Endothelial cell of umbilical vein (primary cell): ENCODE measurements around the gene GLIS2. TPM values are rescaled to one million over a fixed set of nuclear protein-coding genes. Genes with fewer than 3 reads are reported as not detected.

Experiments
- BruUV-seq: library from RNA; stranded (reverse); fragments of 400-500 nt; replicated peaks from 2 replicates; lab custom pipeline; 2021; lab: Mats Ljungman, UMichigan
- CTCF ChIA-PET: fragments of 300-600, 350-600 bp; sonication (Branson Sonifier 250); formaldehyde crosslinking; loops from one replicate; lab custom pipeline; 2021; ENCODE audit warnings: antibody characterized with exemption, inconsistent platforms; lab: Charles Lee
- POLR2A ChIA-PET: fragments of 300-600, 350-600 bp; sonication (Branson Sonifier 250); formaldehyde crosslinking; loops from one replicate; lab custom pipeline; 2021; ENCODE audit warnings: antibody characterized with exemption, inconsistent platforms; lab: Charles Lee
- DNase-seq: peaks from one replicate; pipeline ENCODE4 v3.0.0-alpha.2; 2011; ENCODE audit warnings: low read depth, low spot score
- FAIRE-seq: peaks from 2 replicates; lab custom pipeline; 2011; peaks lifted over from hg19 to GRCh38; lab: Jason Lieb, UNC
- H2AFZ ChIP-seq: 2 replicates; pipeline ENCODE4 v1.6.0; 2012; ENCODE audit warnings: low read depth, low read length, control low read depth, inconsistent platforms
- H3K27ac ChIP-seq: 2 replicates; pipeline ENCODE4 v1.5.1; 2011; ENCODE audit warnings: low read depth, mild to moderate bottlenecking, control low read depth, low read length, moderate library complexity; ENCODE audit not compliant: insufficient read depth
- H3K27me3 ChIP-seq, 2 experiments: 2 replicates each; pipeline versions ENCODE4 v1.6.0 to v1.6.1; 2011; ENCODE audit warnings: low read length in 2 of 2, mixed read lengths in 1 of 2; ENCODE audit not compliant: control insufficient read depth in 2 of 2, insufficient read depth in 2 of 2
- H3K36me3 ChIP-seq, 2 experiments: 2 replicates in 1 of 2; 3 replicates in 1 of 2; pipeline ENCODE4 v1.5.1; 2011; ENCODE audit warnings: low read length in 2 of 2, mild to moderate bottlenecking in 1 of 2, moderate library complexity in 1 of 2; ENCODE audit not compliant: control insufficient read depth in 2 of 2, insufficient read depth in 2 of 2; ENCODE audit errors: extremely low read depth in 1 of 2
- H3K4me1 ChIP-seq: 3 replicates; pipeline ENCODE4 v1.5.1; 2011; ENCODE audit warnings: mild to moderate bottlenecking, low read length; ENCODE audit not compliant: control insufficient read depth, insufficient read depth; ENCODE audit errors: extremely low read depth
- H3K4me2 ChIP-seq: 2 replicates; pipeline ENCODE4 v1.6.1; 2011; ENCODE audit warnings: low read length, control low read depth, mixed read lengths; ENCODE audit not compliant: insufficient read depth
- H3K4me3 ChIP-seq, 3 experiments: fragments of 200-600 bp in 1 of 3; sonication (generic), shearing (Covaris generic) in 1 of 3; replicated peaks in 1 of 3; 2 replicates each; pipeline ENCODE4 v1.5.1; 2011 to 2016; ENCODE audit warnings: control low read depth in 3 of 3, low read length in 3 of 3, mild to moderate bottlenecking in 2 of 3, inconsistent platforms in 1 of 3, low read depth in 1 of 3, moderate library complexity in 1 of 3; ENCODE audit not compliant: insufficient read depth in 1 of 3
- H3K79me2 ChIP-seq: 2 replicates; pipeline ENCODE4 v1.6.0; 2012; ENCODE audit warnings: low read length, inconsistent platforms; ENCODE audit not compliant: control insufficient read depth, insufficient read depth
- H3K9ac ChIP-seq: replicated peaks from 2 replicates; pipeline ENCODE3; 2011; ENCODE audit warnings: low read length, control low read depth; ENCODE audit not compliant: insufficient read depth; ENCODE audit errors: extremely low read depth
- H3K9me1 ChIP-seq: replicated peaks from 3 replicates; pipeline ENCODE4 v1.6.0; 2011; ENCODE audit warnings: mild to moderate bottlenecking, low read length; ENCODE audit not compliant: control insufficient read depth, insufficient read depth; ENCODE audit errors: extremely low read depth
- H3K9me3 ChIP-seq: replicated peaks from 2 replicates; pipeline ENCODE4 v1.5.1; 2012; ENCODE audit warnings: low read length, inconsistent platforms; ENCODE audit not compliant: control insufficient read depth, insufficient read depth
- H4K20me1 ChIP-seq: replicated peaks from 2 replicates; pipeline ENCODE3; 2011; ENCODE audit warnings: mild to moderate bottlenecking, low read length; ENCODE audit not compliant: control insufficient read depth, insufficient read depth; ENCODE audit errors: extremely low read depth
- POLR2A ChIP-seq: IDR thresholded peaks from 2 replicates; pipeline ENCODE4 v1.6.1; 2012; ENCODE audit warnings: low read depth, mild to moderate bottlenecking, control low read depth, low read length
- dilution Hi-C: fragments of 300-500 bp; cut with MboI; formaldehyde crosslinking; loops from one replicate; pipeline ENCODE4 v1.15.0; 2019; ENCODE audit warnings: low sequenced_read_pairs; ENCODE audit not compliant: extremely low pct_ligation_motif_present
- intact Hi-C: fragments of 100-400 bp; cut with micrococcal nuclease; formaldehyde crosslinking; loops from one replicate; pipeline ENCODE4 v1.10.0; 2022
- polyA plus RNA-seq, 4 experiments: library from polyadenylated mRNA; depleted of rRNA in 3 of 4; stranded (reverse) in 3 of 4; unstranded in 1 of 4; fragments of >200 nt; gene quantifications; 2 replicates each; pipeline versions ENCODE4 v1.2.1 to v1.2.3, GENCODE V29; 2011 to 2012; ENCODE audit warnings: missing spikeins in 1 of 4
- total RNA-seq: library from RNA; stranded (reverse); gene quantifications from 2 replicates; pipeline ENCODE4 v1.2.3, GENCODE V29; 2021
- TF ChIP-seq, protein P1 (sequence below), 2 donors: IDR thresholded peaks; 1 replicate in 1 of 2; 2 replicates in 1 of 2; pipeline ENCODE4 v1.5.1; 2011; ENCODE audit warnings: low read length in 2 of 2, mild to moderate bottlenecking in 2 of 2, moderate library complexity in 2 of 2, control low read depth in 1 of 2, inconsistent platforms in 1 of 2, low read depth in 1 of 2; ENCODE audit not compliant: insufficient read depth in 1 of 2; ENCODE audit errors: extremely low read depth in 1 of 2
- TF ChIP-seq, protein P2 (sequence below): IDR thresholded peaks from 2 replicates; pipeline ENCODE4 v1.6.1; 2011; ENCODE audit not compliant: insufficient read depth, insufficient read length

GLIS2 gene
- total and polyA plus RNA-seq, 2 donors (not counting 3 experiments of a cell fraction or from before 2014, with no cell fraction given): 4.6 to 10.1 TPM

DNA sequence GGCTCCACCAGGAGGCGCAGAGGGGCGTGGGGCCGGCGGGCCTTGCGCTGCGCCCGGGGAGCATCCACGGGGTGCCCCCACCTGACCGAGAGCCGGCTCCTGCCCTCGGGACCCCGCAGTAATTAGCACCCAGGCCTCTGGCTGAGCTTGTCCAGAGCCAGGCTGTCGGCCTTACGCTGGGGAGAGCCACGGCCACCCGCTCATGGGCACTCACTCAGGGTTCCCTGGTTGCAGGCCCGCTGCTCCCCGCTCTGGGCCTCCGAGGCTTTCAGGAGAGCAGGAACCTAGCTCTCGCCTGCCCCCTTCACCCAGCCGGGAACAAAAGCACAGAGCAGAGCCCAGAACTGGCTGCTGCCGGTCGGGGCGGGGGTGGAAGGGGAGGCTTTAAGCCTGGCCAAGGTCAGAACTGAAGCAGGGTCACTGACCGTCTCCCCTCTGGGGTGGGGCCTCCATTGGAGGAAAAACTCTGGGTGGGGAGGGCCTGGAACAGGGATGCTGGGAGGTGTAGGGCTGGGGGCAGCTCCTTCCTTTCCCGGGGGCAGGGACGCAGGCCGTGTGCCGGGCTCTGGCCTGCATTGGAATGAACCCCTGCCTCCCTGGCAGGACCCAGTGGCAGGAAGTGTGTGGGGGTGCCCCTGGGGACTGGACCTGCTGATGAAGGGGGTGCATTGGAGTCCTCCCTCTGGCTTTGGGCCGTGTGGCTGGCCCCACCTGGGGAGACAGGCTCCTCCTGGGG is 12.3 kb downstream of the GLIS2 start:
- H3K36me3 ChIP-seq: peaks cover 0 to 2% of the 10 kb centered on the region in 2 experiments
- TF ChIP-seq POLR2A: no peak
- TF ChIP-seq, protein P1, sequence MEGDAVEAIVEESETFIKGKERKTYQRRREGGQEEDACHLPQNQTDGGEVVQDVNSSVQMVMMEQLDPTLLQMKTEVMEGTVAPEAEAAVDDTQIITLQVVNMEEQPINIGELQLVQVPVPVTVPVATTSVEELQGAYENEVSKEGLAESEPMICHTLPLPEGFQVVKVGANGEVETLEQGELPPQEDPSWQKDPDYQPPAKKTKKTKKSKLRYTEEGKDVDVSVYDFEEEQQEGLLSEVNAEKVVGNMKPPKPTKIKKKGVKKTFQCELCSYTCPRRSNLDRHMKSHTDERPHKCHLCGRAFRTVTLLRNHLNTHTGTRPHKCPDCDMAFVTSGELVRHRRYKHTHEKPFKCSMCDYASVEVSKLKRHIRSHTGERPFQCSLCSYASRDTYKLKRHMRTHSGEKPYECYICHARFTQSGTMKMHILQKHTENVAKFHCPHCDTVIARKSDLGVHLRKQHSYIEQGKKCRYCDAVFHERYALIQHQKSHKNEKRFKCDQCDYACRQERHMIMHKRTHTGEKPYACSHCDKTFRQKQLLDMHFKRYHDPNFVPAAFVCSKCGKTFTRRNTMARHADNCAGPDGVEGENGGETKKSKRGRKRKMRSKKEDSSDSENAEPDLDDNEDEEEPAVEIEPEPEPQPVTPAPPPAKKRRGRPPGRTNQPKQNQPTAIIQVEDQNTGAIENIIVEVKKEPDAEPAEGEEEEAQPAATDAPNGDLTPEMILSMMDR (IDR thresholded peaks at IDR 0.05; ENCODE audit: extremely low read depth in 1 of 2, insufficient read depth in 1 of 2, low read depth in 1 of 2, low read length in 2 of 2): peak; percentile 50 to 74
- TF ChIP-seq, protein P2, sequence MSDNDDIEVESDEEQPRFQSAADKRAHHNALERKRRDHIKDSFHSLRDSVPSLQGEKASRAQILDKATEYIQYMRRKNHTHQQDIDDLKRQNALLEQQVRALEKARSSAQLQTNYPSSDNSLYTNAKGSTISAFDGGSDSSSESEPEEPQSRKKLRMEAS: no peak
- peak overlapping the region; percentile 54 for H2AFZ ChIP-seq
- dilution Hi-C loops: no loop called here
- H3K4me2 ChIP-seq: peak overlapping the region; percentile 59
- intact Hi-C loops: loop anchor here (1.0 kb wide), 2 partner anchors 19 to 74 kb away; no protein-coding TSS in a partner anchor
- peaks cover 30% of the 10 kb centered on the region for H3K4me1 ChIP-seq
- H3K79me2 ChIP-seq: peaks cover 33% of the 10 kb centered on the region
- FAIRE-seq (peak; percentile 83), DNase-seq (peak; percentile 72)
- peak overlapping the region; percentile 38 for H3K27ac ChIP-seq
- H4K20me1 ChIP-seq: no peaks in the 10 kb centered on the region
- ChIA-PET CTCF (interaction anchor here (0.8 to 8.9 kb wide), 25 partner anchors 12 to 389 kb away, joined by 3 to 198 read pairs (median 5); partner anchors contain the start of genes GLIS2, PAM16 and TFAP4), POLR2A (no interaction called here)
- no TSS peak for BruUV-seq
- no peaks in the 10 kb centered on the region for H3K27me3 ChIP-seq
- peak overlapping the region in 1 of 3 experiments; percentile 44 for H3K4me3 ChIP-seq
- H3K9ac ChIP-seq: peak overlapping the region; percentile 34
- H3K9me3 ChIP-seq: no peaks in the 10 kb centered on the region
- H3K9me1 ChIP-seq: no peaks in the 10 kb centered on the region
